ENCODE measurements around the gene IFT122.
A peak's percentile ranks its signal among the peaks of the same experiment; 100 is the strongest.

IFT122 gene

DNA sequence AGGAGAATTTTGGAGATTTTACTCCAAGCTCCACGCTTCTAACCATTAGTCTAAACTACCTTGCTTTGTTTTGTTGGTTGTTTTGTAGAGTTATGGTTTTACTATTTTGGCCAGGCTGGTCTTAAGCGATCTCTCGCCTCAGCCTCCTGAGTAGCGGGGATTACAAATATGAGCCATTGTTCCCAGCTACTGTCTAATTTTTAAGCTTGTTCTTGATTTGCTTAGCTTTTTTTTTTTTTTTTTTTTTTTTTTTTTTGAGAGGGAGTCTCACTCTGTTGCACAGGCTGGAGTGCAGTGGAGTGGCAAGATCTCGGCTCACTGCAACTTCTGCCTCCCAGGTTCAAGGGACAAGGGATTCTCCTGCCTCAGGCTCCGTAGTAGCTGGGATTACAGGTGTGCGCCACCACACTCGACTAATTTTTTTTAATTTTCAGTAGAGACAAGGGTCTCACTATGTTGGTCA, 40.1 kb upstream of the IFT122 start:
- H3K9me3 ChIP-seq: no peaks in the 10 kb centered on the region
- no peaks in the 10 kb centered on the region for H3K27me3 ChIP-seq
- TF ChIP-seq, protein P1, sequence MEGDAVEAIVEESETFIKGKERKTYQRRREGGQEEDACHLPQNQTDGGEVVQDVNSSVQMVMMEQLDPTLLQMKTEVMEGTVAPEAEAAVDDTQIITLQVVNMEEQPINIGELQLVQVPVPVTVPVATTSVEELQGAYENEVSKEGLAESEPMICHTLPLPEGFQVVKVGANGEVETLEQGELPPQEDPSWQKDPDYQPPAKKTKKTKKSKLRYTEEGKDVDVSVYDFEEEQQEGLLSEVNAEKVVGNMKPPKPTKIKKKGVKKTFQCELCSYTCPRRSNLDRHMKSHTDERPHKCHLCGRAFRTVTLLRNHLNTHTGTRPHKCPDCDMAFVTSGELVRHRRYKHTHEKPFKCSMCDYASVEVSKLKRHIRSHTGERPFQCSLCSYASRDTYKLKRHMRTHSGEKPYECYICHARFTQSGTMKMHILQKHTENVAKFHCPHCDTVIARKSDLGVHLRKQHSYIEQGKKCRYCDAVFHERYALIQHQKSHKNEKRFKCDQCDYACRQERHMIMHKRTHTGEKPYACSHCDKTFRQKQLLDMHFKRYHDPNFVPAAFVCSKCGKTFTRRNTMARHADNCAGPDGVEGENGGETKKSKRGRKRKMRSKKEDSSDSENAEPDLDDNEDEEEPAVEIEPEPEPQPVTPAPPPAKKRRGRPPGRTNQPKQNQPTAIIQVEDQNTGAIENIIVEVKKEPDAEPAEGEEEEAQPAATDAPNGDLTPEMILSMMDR (IDR thresholded peaks at IDR 0.05; ENCODE audit: low read depth, low read length): no peak
- peaks cover 11% of the 10 kb centered on the region for H3K36me3 ChIP-seq
- DNase-seq: no peak
- H3K4me1 ChIP-seq: no peaks in the 10 kb centered on the region
- H3K4me3 ChIP-seq (ENCODE audit: low read depth, low read length): peak overlapping the region; percentile 93

DNA sequence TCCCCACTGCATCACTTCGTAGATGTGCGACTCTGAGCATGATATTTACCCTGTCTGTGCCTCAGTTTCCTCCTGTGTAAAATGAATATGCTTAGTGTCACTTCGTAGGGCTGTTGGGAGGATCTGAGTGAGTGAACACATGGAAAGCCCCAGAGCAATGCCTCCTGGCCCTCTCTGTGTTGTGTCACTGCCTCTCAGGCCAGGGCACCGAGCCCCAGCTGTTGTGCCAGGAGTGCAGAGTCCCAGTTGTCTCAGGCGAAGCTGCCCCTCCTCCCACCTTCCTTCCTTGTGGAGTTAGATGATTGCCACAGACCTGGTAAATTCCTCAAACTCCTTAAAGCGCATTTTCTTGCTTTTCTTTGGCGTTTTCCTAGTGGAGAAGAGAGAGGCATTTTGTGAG, 37.8 kb upstream of the IFT122 start:
- H3K27me3 ChIP-seq: no peaks in the 10 kb centered on the region
- H3K36me3 ChIP-seq: 0 out of 2 replicates have a peak, but pooled peaks cover 3% of the 10 kb centered on the region
- no peak overlapping the region for H3K4me3 ChIP-seq (ENCODE audit: low read depth, low read length)
- no peak for DNase-seq
- TF ChIP-seq, protein P1 (IDR thresholded peaks at IDR 0.05; ENCODE audit: low read depth, low read length): no peak
- no peaks in the 10 kb centered on the region for H3K9me3 ChIP-seq
- H3K4me1 ChIP-seq: no peaks in the 10 kb centered on the region

DNA sequence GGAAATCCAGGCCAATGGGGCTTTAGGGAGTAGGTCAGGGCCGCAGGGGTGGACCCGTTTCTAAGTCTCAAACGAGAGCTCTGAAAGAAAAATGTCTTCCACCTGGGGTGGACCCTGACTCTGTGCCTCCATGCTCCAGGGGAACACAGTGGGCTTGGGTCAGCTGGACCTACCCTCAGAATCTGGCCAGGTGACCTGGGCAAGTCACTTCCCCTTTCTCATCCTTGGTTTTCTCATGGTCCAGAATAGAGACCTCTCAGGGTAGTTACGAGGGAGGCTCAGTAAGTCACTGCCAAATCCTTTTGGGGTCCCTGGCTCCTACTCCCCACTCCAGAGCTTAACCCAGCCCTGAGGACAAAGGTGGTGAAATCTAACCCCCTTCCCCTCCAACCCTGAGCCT, 37.4 kb upstream of the IFT122 start:
- H3K4me3 ChIP-seq (ENCODE audit: low read depth, low read length): no peak overlapping the region
- no peaks in the 10 kb centered on the region for H3K27me3 ChIP-seq
- H3K36me3 ChIP-seq: 0 out of 2 replicates have a peak, but pooled peaks cover 3% of the 10 kb centered on the region
- H3K9me3 ChIP-seq: no peaks in the 10 kb centered on the region
- TF ChIP-seq, protein P1 (IDR thresholded peaks at IDR 0.05; ENCODE audit: low read depth, low read length): no peak
- H3K4me1 ChIP-seq: no peaks in the 10 kb centered on the region
- DNase-seq: no peak

DNA sequence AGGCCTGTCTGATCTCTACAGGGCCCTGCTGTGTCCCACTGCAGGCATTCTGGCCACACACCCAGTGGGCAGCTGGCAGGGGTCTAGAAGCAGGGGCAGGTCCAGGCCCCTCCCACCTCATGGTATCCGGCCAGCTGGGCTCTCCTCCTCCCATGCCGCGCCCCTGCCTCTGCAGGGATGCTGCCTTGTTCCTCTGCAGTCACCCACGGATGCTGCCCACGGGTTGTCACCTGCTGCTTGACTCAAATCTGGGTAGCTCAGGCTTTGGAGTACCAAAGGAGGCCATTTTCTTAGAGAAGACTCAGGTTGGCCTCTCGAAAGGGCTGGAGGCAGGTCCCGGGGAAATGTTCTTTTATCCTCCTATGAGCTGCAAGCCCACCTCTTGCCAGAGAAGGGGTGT, 36.6 kb upstream of the IFT122 start:
- TF ChIP-seq, protein P1 (IDR thresholded peaks at IDR 0.05; ENCODE audit: low read depth, low read length): no peak
- no peaks in the 10 kb centered on the region for H3K9me3 ChIP-seq

DNA sequence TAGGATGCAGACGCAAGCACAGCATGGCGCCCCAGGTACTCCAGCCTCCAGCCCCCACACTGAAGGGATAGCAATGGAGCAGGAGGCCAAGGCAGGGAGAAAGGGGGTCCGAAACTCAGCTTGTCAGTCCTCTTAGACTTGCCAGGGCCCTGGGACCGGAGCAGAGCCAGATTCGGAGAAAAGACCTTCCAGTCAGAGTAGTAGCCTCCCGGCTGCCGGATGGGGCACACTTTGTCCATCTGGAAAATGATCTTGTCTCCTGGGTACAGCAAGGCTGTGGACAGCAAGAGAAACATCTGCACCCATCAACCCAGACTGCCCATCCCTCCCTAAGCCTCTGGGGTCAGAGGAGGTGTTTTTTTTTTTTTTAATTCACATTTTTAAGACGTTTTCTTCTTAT, 35.9 kb upstream of the IFT122 start:
- TF ChIP-seq, protein P1 (IDR thresholded peaks at IDR 0.05; ENCODE audit: low read depth, low read length): no peak
- Histone ChIP-seq H3K9me3 (no peaks in the 10 kb centered on the region), H3K36me3 (0 out of 2 replicates have a peak, but pooled peaks cover under 1% of the 10 kb centered on the region), H3K4me1 (no peaks in the 10 kb centered on the region), H3K4me3 (ENCODE audit: low read depth, low read length) (no peak overlapping the region), H3K27me3 (no peaks in the 10 kb centered on the region)
- no peak for DNase-seq

More for the DNA sequence above, 36.6 kb upstream of the IFT122 start:
- H3K36me3 ChIP-seq: 0 out of 2 replicates have a peak, but pooled peaks cover 3% of the 10 kb centered on the region
- H3K27me3 ChIP-seq: no peaks in the 10 kb centered on the region
- no peak for DNase-seq
- no peak overlapping the region for H3K4me3 ChIP-seq (ENCODE audit: low read depth, low read length)
- no peaks in the 10 kb centered on the region for H3K4me1 ChIP-seq

DNA sequence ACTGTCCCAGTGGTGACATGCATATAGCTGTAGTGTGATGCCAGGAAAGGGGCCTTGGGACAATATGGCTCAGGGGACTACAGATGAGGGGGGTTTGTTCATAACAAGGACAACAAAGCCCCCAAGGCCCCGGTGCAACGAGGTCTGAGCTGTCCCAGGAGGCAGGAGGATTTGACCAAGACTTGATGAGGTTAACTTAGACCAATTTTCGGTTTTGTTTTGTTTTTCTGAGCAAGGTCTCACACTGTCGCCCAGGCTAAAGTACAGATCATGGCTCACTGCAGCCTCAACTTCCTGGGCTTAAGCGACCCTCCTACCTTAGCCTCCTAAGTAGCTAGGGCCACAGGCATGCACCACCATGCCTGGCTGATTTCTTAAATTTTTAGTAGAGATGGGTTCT, 35.4 kb upstream of the IFT122 start:
- Histone ChIP-seq H3K4me1 (no peaks in the 10 kb centered on the region), H3K36me3 (no peaks in the 10 kb centered on the region), H3K27me3 (no peaks in the 10 kb centered on the region), H3K4me3 (ENCODE audit: low read depth, low read length) (no peak overlapping the region), H3K9me3 (no peaks in the 10 kb centered on the region)
- TF ChIP-seq, protein P1 (IDR thresholded peaks at IDR 0.05; ENCODE audit: low read depth, low read length): no peak
- DNase-seq: no peak
